Measurements from ENCODE around the gene MBD3L2B. TPM values are rescaled to one million over a fixed set of nuclear protein-coding genes. Genes with fewer than 3 reads are reported as not detected.

Gene MBD3L2B
- total RNA-seq, 1 experiment from 2014 or later, result not detected

- Mint-ChIP-seq H3K4me1 (no peaks in the 10 kb centered on the region), H3K9me3 (peaks cover 69% of the 10 kb centered on the region), H3K36me3 (peaks cover 52% of the 10 kb centered on the region), H3K27me3 (ENCODE audit: low read depth) (peaks cover 18% of the 10 kb centered on the region), H3K4me3 (no peak overlapping the region), H3K27ac (no peak overlapping the region)
- DNase-seq (ENCODE audit: low spot score) (no peak), ATAC-seq (no peak)
- ChIA-PET POLR2A (no interaction called here), CTCF (no interaction called here)
- TF ChIP-seq CREM (CRISPR knock-in tag; IDR thresholded peaks at IDR 0.05), result no peak
- no peak for TF ChIP-seq E2F5 (CRISPR knock-in tag; IDR thresholded peaks at IDR 0.05)
- no peak for TF ChIP-seq CDX4 (CRISPR knock-in tag; IDR thresholded peaks at IDR 0.05; ENCODE audit: borderline replicate concordance)
- no peak for TF ChIP-seq EMX1 (CRISPR knock-in tag; IDR thresholded peaks at IDR 0.05)
- no peak for TF ChIP-seq NFATC4 (CRISPR knock-in tag; IDR thresholded peaks at IDR 0.05)
- no peak for TF ChIP-seq IRF1 (CRISPR knock-in tag; IDR thresholded peaks at IDR 0.05)
- TF ChIP-seq ZNF121 (CRISPR knock-in tag; IDR thresholded peaks at IDR 0.05), result no peak
- TF ChIP-seq TP53 (CRISPR knock-in tag; IDR thresholded peaks at IDR 0.05), result no peak
These were observed 51.7 kb downstream of the MBD3L2B start for GRCh38 chr19:6969490-6969889.

Other genes with a start within 250 kb of the MBD3L2B start
- 0.73 to 0.83 TPM (median 0.80 TPM) in 3 replicates for gene VAV1, start 248.7 kb downstream of the MBD3L2B start, total RNA-seq (2021)
- not detected in 3 replicates for gene ADGRE1, start 133.9 kb downstream of the MBD3L2B start, total RNA-seq (2021)
- not detected in 3 replicates for gene MBD3L5, start 9.1 kb upstream of the MBD3L2B start, total RNA-seq (2021)
- gene MBD3L4, start 18.7 kb upstream of the MBD3L2B start, total RNA-seq (2021), result not detected in 3 replicates
- gene MBD3L2, start 27.9 kb upstream of the MBD3L2B start, total RNA-seq (2021), result not detected in 3 replicates
- gene MBD3L3, start 37.2 kb upstream of the MBD3L2B start, total RNA-seq (2021), result not detected in 3 replicates
- gene ZNF557, start 48.3 kb upstream of the MBD3L2B start, total RNA-seq (2021), result 6.7 to 7.5 TPM (median 7.5 TPM) in 3 replicates